ENCODE results near the gene MLLT1. TPM values are rescaled to one million over a fixed set of nuclear protein-coding genes. Genes with fewer than 3 reads are reported as not detected.

Gene MLLT1
- total RNA-seq, 1 donor from 2014 or later: 8.7 TPM

GRCh38 chr19:6259312-6259861, 20.4 kb downstream of the MLLT1 start:
- DNase-seq (ENCODE audit: low read depth in 2 of 2): no peak

- DNase-seq (ENCODE audit: low read depth in 2 of 2): no peak
These were observed 20.9 kb downstream of the MLLT1 start for GRCh38 chr19:6258812-6259311.

DNA sequence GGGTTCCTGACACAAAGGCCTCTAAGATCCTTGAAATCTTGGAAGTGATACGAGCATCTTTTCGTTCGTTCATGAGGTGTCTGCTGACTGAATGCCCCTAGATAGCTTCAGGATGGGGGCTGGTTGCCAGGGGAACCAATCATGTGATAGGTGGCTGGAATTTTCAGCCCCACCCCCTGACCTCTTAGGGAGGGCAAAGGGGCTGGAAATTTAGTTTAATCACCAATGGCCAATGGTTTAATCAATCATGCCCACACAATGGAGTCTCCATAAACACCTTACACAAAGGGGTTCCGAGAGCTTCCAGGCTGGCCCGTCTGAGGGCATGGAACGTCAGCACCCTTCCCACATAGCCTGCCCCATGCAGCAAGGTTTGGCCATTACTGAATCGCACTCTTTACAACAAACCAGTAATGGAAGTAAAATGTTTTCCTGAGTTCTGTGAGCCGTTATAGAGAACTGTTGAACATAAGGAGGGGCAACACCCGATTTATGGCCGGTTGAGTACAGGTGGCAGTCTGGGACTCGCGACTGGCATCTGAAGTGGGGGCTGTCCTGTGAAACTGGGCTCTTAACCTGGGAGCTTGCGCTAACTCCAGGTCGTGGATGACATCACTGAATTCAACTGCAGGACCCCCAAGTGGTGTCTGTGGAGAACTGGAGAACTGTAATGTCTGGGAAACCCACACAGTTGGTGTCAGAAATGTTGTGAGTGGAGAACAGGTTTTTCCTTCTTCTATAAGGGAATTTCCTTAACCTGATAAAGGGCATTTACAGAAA, 25.6 kb downstream of the MLLT1 start:
- DNase-seq (ENCODE audit: low read depth in 2 of 2): no peak

- no peak for DNase-seq (ENCODE audit: low read depth in 2 of 2)
These were observed 27.7 kb downstream of the MLLT1 start for GRCh38 chr19:6252066-6252465.

DNA sequence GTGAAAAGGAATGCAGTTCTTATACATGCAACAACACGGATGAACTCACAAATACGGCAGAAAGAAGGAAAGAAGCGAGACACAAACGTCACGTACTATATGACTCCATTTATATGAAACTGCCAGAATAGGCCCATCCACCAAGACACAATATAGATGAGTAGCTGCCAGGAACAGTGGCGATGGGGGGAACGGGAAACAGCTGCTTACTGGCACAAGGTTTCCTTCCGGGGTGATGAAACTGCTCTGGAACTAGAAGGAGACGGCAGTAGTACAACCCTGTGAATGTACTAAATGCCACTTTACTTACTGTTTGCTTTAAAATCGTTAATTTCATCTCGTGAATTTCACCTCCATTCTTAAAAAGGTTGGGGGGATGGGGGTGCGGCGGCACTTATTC, 28.9 kb downstream of the MLLT1 start:
- no peak for DNase-seq (ENCODE audit: low read depth in 2 of 2)

DNA sequence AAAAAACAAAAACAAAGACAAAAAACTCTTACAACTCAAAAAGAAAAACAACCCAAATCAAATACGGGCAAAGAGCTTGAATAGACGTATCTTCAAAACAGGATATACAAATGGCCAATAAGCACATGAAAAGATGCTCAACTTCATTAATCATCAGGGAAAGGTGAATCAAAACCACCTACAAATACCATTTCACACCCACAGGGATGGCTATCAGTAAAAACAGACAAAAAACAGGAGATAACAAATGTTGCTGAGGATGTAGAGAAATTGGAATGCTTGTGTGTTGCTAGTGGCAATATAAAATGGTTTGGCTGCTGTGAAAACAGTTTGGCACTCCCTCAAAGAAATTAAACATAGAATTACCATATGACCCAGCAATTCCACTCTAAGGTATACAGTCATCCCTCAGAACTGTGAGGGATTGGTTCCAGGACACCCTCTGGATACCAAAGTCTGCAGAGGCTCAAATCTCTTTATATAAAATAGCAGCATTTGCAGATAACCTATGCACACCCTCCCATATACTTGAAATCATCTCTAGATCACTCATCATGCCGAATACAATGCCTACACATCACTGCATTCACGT, 29.7 kb downstream of the MLLT1 start:
- peak in 1 of 2 donors; percentile 73 for DNase-seq (ENCODE audit: low read depth in 2 of 2)

DNA sequence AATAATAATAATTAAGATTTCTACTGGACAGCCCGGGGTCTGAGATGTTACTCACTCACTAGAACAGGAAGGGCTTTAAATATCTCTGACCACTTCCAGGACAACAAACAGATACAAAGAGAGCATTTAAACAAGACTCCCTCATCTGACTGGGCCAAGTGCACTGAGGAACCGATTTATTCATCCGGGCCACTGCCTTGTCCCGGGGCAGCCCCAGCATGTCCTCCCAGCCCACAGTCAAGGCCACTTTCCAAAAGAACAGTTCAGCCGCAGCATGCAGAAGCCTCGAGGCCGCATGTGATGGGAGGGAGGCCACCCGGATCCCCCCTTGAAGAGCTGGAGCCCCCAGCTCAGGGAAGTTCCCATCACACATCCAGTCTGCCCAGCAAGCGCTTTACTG, 30.5 kb downstream of the MLLT1 start:
- peak; percentile 26 to 74 for DNase-seq (ENCODE audit: low read depth in 2 of 2)

- DNase-seq (ENCODE audit: low read depth in 2 of 2): no peak
These were observed 30.9 kb downstream of the MLLT1 start for GRCh38 chr19:6248844-6249243.

DNA sequence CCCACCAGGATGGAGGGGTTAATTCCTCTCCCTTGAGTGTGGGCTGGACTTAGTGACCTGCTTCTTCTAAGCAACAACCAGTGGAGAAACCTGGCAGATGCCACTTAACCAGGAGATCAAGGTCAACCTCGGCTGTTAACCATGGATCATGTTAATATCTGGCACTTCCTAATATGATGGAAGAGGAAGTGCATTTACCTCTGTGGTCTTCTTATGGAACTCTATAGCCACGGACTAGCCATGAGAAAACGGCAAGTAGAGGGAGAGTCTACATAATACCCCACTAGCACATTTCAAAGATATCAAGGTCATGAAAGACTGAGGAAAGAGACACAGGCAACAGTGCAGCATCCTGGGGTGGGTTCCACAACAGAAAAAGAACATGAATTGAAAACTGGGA, 31.4 kb downstream of the MLLT1 start:
- no peak for DNase-seq (ENCODE audit: low read depth in 2 of 2)

GRCh38 chr19:6247007-6247288, 32.8 kb downstream of the MLLT1 start:
- no peak for DNase-seq (ENCODE audit: low read depth in 2 of 2)

GRCh38 chr19:6246174-6247006, 33.4 kb downstream of the MLLT1 start:
- DNase-seq (ENCODE audit: low read depth in 2 of 2): no peak

DNA sequence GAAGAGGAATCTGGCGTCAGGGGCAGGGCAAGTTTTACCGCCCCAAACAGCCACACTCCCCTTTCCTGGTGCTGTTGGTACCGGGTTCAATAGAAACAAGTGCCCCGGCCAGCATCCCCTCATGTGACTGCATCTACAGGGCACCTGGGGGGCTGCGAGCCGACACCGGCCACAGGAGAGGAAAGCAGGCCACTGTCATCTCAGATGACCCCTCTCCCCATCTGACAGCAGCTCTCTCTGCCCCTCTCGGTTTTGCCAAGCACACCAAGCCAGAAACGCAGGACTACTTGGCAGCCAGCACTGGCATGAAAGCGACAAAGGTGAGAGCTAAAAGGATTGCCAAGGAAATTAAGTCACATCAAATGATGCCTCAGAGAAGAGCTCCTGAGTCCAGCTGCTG, 37.1 kb downstream of the MLLT1 start:
- DNase-seq (ENCODE audit: low read depth in 2 of 2): no peak

- DNase-seq (ENCODE audit: low read depth in 2 of 2): no peak
These were observed 37.9 kb downstream of the MLLT1 start for GRCh38 chr19:6241680-6242377.

GRCh38 chr19:6241056-6241455, 38.7 kb downstream of the MLLT1 start:
- no peak for DNase-seq (ENCODE audit: low read depth in 2 of 2)

- no peak for DNase-seq (ENCODE audit: low read depth in 2 of 2)
These were observed 39.7 kb downstream of the MLLT1 start for GRCh38 chr19:6239871-6240676.

- peak; percentile 60 to 67 for DNase-seq (ENCODE audit: low read depth in 2 of 2)
These were observed 40.4 kb downstream of the MLLT1 start for GRCh38 chr19:6239401-6239844.

GRCh38 chr19:6238643-6239281, 41.0 kb downstream of the MLLT1 start:
- DNase-seq (ENCODE audit: low read depth in 2 of 2): peak; percentile 17 to 52

GRCh38 chr19:6238256-6238642, 41.5 kb downstream of the MLLT1 start:
- peak; percentile 39 to 78 for DNase-seq (ENCODE audit: low read depth in 2 of 2)

DNA sequence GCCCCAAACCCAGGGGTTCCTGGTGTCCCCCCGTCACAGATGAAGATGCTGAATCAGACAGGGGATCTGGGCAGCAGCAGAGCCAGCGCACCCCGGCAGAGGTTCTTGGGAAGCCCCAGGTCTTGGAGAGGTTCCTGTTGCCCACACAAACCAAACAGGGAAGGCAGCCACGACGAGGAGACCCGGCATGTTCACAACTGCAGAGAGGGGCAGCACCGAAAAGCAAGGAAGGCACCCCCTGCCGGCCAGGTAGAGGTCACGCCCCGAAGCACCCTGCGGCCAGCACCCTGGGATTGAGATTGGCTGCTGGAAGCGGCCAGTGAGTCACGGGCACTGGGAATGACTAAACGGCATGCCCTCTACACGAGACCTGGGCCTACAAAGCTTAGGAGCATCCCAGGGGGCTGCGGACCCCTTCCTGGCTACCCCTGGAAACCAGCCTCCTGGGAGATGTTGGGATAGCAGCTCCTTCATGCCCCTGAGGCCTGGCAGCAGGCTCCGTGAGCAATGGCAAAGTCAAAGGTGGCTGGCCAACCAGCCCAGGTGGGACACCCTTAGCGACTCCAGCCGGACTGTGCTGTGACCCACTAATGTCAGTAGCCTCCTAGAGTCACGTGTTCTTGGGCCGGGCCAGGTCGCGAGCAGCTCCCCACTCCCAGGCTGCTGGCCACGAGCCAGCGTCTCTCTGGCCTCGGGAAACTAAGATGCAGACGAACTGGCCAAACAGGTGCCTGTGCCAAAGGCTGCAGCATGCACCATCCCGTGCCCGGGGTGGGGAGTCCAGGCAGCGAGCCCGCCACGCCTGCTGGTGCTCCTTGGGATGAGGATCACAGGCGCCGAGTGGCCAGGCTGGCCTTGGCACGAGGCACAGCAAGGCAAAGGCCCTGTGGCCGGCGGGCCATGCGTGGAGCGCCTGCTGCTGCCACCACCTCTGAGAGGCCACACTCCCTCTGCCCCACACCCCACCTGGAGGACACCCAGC, 43.2 kb downstream of the MLLT1 start:
- no peak for DNase-seq (ENCODE audit: low read depth in 2 of 2)
